Heart left ventricle (tissue), 16 donors: ENCODE data around the gene PLBD2. TPM values are rescaled to one million over a fixed set of nuclear protein-coding genes. Genes with fewer than 3 reads are reported as not detected.

Source experiments
- ATAC-seq, 4 donors: fragments of 200-7000 bp; cut with Tn5 transposase; one replicate each; pipeline ENCODE4 v1.9.1; 2020 to 2022; ENCODE audit warnings: moderate library complexity in 4 of 4, mild to moderate bottlenecking in 3 of 4, moderate number of reproducible peaks in 1 of 4
- DNase-seq, 5 donors: peaks; one replicate each; pipeline ENCODE4 v3.0.0-alpha.2; 2020
- H3K27ac ChIP-seq, 12 donors: fragments of 200-600 bp; sonication (generic) in 4 of 12; one replicate each; pipeline versions ENCODE4 v1.5.0 to v1.8.0; 2016 to 2022; ENCODE audit warnings: mild to moderate bottlenecking in 2 of 12
- H3K27me3 ChIP-seq, 9 donors: fragments of 200-600 bp; sonication (generic) in 2 of 9; one replicate each; pipeline versions ENCODE4 v1.5.1 to v1.8.0; 2016 to 2022; ENCODE audit warnings: mild to moderate bottlenecking in 3 of 9
- H3K36me3 ChIP-seq, 9 donors: fragments of 200-600 bp; sonication (generic) in 2 of 9; one replicate each; pipeline versions ENCODE4 v1.5.0 to v1.8.0; 2018 to 2022; ENCODE audit warnings: mild to moderate bottlenecking in 2 of 9
- H3K4me1 ChIP-seq, 12 donors: fragments of 200-600 bp; sonication (generic) in 4 of 12; one replicate each; pipeline versions ENCODE4 v1.5.0 to v1.8.0; 2016 to 2022; ENCODE audit warnings: mild to moderate bottlenecking in 3 of 12
- H3K4me3 ChIP-seq, 12 donors: fragments of 200-600 bp; sonication (generic) in 4 of 12; one replicate each; pipeline versions ENCODE4 v1.5.0 to v1.8.0; 2017 to 2022; ENCODE audit warnings: mild to moderate bottlenecking in 9 of 12, moderate library complexity in 4 of 12
- H3K9me3 ChIP-seq, 12 donors: fragments of 200-600 bp; sonication (generic) in 4 of 12; one replicate each; pipeline versions ENCODE4 v1.5.0 to v1.8.0; 2016 to 2022; ENCODE audit warnings: mild to moderate bottlenecking in 1 of 12
- CTCF ChIP-seq, 12 donors: fragments of 200-600 bp; sonication (generic) in 4 of 12; IDR thresholded peaks; one replicate each; pipeline versions ENCODE4 v1.5.0 to v1.8.0; 2018 to 2022; ENCODE audit warnings: antibody characterized with exemption in 12 of 12, mild to moderate bottlenecking in 5 of 12
- POLR2A ChIP-seq, 2 donors: fragments of 450-650 bp; IDR thresholded peaks; one replicate each; pipeline ENCODE4 v1.6.1; 2017; ENCODE audit warnings: antibody characterized with exemption in 2 of 2, mild to moderate bottlenecking in 2 of 2, moderate library complexity in 2 of 2
- WGBS, 4 donors: extraction: QIAGEN DNeasy Blood & Tissue Kit in 2 of 4; methylation state at CpG; one replicate each; pipeline versions ENCODE4 v1.1.5 to v1.1.7; 2013 to 2018; 5-methylcytosine and 5-hydroxymethylcytosine counted together
- intact Hi-C, 10 donors: fragments of 100-400 bp; cut with DNase I; formaldehyde crosslinking; loops; one replicate each; pipeline versions ENCODE4 v1.11.1 to v1.14.2; 2022
- polyA plus RNA-seq, 2 donors: library from polyadenylated mRNA; stranded (reverse); fragments of 200-250 nt; gene quantifications; one replicate each; pipeline ENCODE4 v1.2.3, GENCODE V29; 2013
- total RNA-seq, 9 donors: library from RNA; depleted of rRNA in 2 of 9; stranded (reverse); fragments of >200 nt in 2 of 9; fragmentation: NEBNext Ultra II Directional in 3 of 9; extraction: Animal tissue kit (Norgen Biotek cat#: 25700) in 3 of 9; gene quantifications; one replicate each; pipeline versions ENCODE4 v1.1.0 to v1.2.4, GENCODE V29; 2016 to 2023
- donor health status: ischemic (EF 13 %, LVEDD 7.1; RV severe dilation, severe dysfunction).
- donor health status: healthy with polysubstance abuse.
- donor health status: DM: no; HTN: yes; CAD: no.
- donor health status: DM: no; HTN: no; CAD: no.
- donor health status: ischemic (EF 25% LVEDD 6.9; RV normal size, moderate dysfunction).
- donor health status: ischemic (EF 25% LVEDD 5.7; RV mildly dilated, moderate dysfunction).
- donor health status: healthy.
- donor health status: DM: yes; HTN: yes; CAD: no.
- donor health status: ischemic (EF 35%, LVEDD 5.7; RV mildly dilated, moderate dysfunction).
- donor health status: nonischemic (EF 11% LVEDD 7.7; RV severe dilation, severe dysfunction).
- donor health status: DM: yes; HTN: yes; CAD: no.
- donor health status: PGD.
- donor health status: ischemic (EF 29% LVEDD 5.4; RV normal size, mild dysfunction).
- donor health status: nonischemic (EF 23%, LVEDD 6.1; RV moderate dilation, normal function).

PLBD2 gene
- total and polyA plus RNA-seq, 11 donors, result 15.6 to 66.6 (median 31.8) TPM

GRCh38 chr12:113315358-113315757, 43.0 kb upstream of the PLBD2 start:
- Histone ChIP-seq H3K4me1 (peaks cover 0 to 4% (median 0%) of the 10 kb centered on the region in 12 donors), H3K27ac (peak overlapping the region in 2 of 12 donors; percentile 6 to 30), H3K4me3 (no peak overlapping the region), H3K9me3 (no peaks in the 10 kb centered on the region), H3K27me3 (no peaks in the 10 kb centered on the region), H3K36me3 (peaks cover 0 to 99% (median 69%) of the 10 kb centered on the region in 9 donors)
- ATAC-seq (peak in 3 of 4 donors; percentile 5 to 72 (median 36)), DNase-seq (peak in 2 of 5 donors; percentile 51)
- TF ChIP-seq POLR2A (IDR thresholded peaks at IDR 0.05) (no peak), CTCF (IDR thresholded peaks at IDR 0.05) (no peak)
- intact Hi-C loops, result loop anchor here in 5 of 10 donors (5.0 to 10.0 kb wide), 5 partner anchors 109 to 599 kb away; partner anchors contain the start of gene SDSL (in 1 of the 5)
- 76 to 90% (median 85%) methylated on average over 7 to 9 of the region's 9 CpGs for WGBS, 4 donors

GRCh38 chr12:113316155-113316554, 42.2 kb upstream of the PLBD2 start:
- no peak for DNase-seq
- Histone ChIP-seq H3K4me3 (no peak overlapping the region), H3K27ac (no peak overlapping the region), H3K36me3 (peaks cover 0 to 99% (median 73%) of the 10 kb centered on the region in 9 donors), H3K9me3 (no peaks in the 10 kb centered on the region), H3K27me3 (no peaks in the 10 kb centered on the region), H3K4me1 (peaks cover 0 to 4% (median 0%) of the 10 kb centered on the region in 12 donors)
- ATAC-seq, result no peak
- WGBS, 4 donors, result 95 to 100% (median 98%) methylated on average over 7 of the region's 7 CpGs
- TF ChIP-seq POLR2A (IDR thresholded peaks at IDR 0.05) (no peak), CTCF (IDR thresholded peaks at IDR 0.05) (no peak)
- intact Hi-C loops, result loop anchor here in 5 of 10 donors (5.0 to 10.0 kb wide), 5 partner anchors 109 to 599 kb away; partner anchors contain the start of gene SDSL (in 1 of the 5)

GRCh38 chr12:113317122-113317521, 41.3 kb upstream of the PLBD2 start:
- Histone ChIP-seq H3K27me3 (no peaks in the 10 kb centered on the region), H3K27ac (no peak overlapping the region), H3K4me1 (peaks cover 0 to 4% (median 0%) of the 10 kb centered on the region in 12 donors), H3K36me3 (peaks cover 0 to 95% (median 70%) of the 10 kb centered on the region in 9 donors), H3K9me3 (peaks cover 0 to 8% (median 0%) of the 10 kb centered on the region in 12 donors), H3K4me3 (no peak overlapping the region)
- WGBS, 4 donors, result 91 to 96% (median 94%) methylated on average over 6 of the region's 6 CpGs
- TF ChIP-seq CTCF (IDR thresholded peaks at IDR 0.05), result no peak
- no peak for TF ChIP-seq POLR2A (IDR thresholded peaks at IDR 0.05)
- DNase-seq (no peak), ATAC-seq (no peak)
- intact Hi-C loops, result loop anchor here in 5 of 10 donors (5.0 to 10.0 kb wide), 5 partner anchors 108 to 598 kb away; partner anchors contain the start of gene SDSL (in 1 of the 5)

- H3K9me3 ChIP-seq, result peaks cover 0 to 17% (median 0%) of the 10 kb centered on the region in 12 donors
- ATAC-seq, result no peak
- intact Hi-C loops, result loop anchor here in 5 of 10 donors (5.0 to 10.0 kb wide), 5 partner anchors 107 to 597 kb away; partner anchors contain the start of gene SDSL (in 1 of the 5)
- no peak for DNase-seq
- H3K4me3 ChIP-seq, result no peak overlapping the region
- no peaks in the 10 kb centered on the region for H3K27me3 ChIP-seq
- peaks cover 0 to 90% (median 64%) of the 10 kb centered on the region in 9 donors for H3K36me3 ChIP-seq
- H3K27ac ChIP-seq, result no peak overlapping the region
- no peak for TF ChIP-seq CTCF (IDR thresholded peaks at IDR 0.05)
- TF ChIP-seq POLR2A (IDR thresholded peaks at IDR 0.05), result no peak
- 95 to 100% (median 98%) methylated on average over 4 of the region's 4 CpGs for WGBS, 4 donors
- peaks cover 0 to 8% (median 0%) of the 10 kb centered on the region in 12 donors for H3K4me1 ChIP-seq
These were observed 40.2 kb upstream of the PLBD2 start for GRCh38 chr12:113318046-113318656.
